GDM1 (cell line): Measurements from ENCODE around the gene ZBED1.
"Not testable (repeated sequence)": the region's sequence is repeated elsewhere in the genome, so short reads cannot be mapped to it uniquely, and the experiment has no call there.

ENCODE experiments used
- DNase-seq: peaks from one replicate; lab custom pipeline; 2025; lab: John Stamatoyannopoulos, UW

The ZBED1 gene

DNA sequence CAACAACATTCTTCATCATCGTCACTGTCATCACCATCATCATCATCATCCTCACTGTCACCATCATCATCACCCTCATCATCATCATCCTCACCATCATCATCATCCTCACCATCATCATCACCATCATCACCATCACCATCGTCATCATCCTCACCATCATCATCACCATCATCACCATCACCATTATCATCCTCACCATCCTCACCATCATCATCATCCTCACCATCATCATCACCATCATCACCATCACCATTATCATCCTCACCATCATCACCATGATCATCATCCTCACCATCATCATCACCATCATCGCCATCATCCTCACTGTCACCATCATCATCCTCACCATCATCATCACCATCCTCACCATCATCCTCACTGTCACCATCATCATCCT is 18.9 kb upstream of the ZBED1 start:
- DNase-seq: not testable (repeated sequence)

DNA sequence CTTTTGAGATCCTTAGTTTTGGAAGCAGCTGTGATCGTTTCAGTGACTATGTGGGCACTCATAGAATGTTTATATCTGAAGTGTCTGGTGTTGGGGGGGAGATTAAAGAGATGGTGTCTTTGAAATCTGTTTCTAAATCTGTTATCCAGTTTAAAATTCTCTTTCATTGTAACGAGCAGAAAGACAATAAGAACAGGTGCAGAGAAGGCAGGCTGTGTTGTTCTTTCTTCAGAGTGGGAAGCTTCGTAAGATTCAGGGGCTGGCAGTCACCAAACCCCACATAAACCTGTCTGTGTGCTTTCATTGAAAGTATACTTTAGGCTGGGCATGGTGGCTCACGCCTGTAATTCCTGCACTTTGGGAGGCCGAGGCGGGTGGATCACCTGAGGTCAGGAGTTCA is 16.3 kb upstream of the ZBED1 start:
- no peak for DNase-seq

DNA sequence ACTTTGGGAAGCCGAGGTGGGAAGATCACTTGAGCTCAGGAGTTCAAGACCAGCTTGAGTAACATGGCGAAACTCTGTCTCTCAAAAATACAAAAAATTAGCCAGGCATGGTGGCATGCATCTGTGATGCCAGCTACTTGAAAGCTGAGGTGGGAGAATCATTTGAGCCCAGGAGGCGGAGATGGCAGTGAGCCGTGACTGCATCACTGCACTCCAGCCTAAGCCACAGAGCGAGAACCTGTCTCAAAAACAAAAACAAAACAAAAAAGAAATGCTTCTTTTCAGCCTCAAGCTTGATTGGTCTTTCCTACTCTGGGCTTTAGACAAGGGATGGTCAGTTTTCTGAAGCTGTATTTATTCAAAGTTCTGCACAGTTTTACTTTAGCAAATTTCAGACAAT is 15.8 kb upstream of the ZBED1 start:
- no peak for DNase-seq

DNA sequence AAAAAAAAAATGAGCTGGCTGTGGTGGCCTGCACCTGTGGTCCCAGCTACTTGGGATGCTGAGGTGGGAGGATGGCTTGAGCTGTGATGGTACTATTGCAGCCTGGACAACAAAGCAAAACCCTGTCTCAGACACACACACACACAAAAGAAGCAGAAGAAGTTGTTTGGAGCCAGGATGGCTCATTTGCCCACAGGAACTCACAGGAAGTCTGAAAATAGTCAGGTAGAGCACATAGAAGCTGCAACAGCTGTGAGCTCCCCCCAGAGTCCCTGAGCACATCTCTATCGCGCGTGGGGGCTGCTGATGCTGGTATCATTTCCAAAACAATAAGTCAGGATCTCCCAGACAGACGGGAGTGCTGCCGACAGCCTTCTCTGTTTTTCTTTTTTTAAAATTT is 13.4 kb upstream of the ZBED1 start:
- DNase-seq: no peak

DNA sequence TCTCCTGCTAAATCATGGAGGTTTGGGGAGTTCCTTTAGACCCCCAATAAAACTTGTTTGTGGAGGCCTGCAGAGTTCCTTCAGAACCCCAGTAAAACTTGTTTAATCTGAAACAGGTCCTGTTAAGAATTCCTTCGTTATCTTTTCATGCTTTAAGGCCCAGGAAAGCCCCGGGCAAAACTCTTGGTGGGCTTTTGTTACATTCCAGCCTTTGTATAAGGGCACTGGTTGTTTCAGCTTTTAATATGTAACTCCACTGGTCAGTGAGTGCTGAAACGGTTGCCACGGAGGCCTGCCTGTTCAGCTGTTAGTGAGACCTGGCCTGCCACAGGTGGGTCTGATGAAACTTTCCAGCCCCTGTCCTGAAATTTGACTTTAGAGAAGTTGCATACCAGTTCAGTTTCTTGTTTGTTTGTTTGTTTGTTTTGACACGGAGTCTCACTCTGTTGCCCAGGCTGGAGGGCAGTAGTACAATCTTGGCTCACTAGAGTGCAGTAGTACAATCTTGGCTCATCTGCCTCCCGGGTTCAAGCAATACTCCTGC is 12.4 kb upstream of the ZBED1 start:
- no peak for DNase-seq

DNA sequence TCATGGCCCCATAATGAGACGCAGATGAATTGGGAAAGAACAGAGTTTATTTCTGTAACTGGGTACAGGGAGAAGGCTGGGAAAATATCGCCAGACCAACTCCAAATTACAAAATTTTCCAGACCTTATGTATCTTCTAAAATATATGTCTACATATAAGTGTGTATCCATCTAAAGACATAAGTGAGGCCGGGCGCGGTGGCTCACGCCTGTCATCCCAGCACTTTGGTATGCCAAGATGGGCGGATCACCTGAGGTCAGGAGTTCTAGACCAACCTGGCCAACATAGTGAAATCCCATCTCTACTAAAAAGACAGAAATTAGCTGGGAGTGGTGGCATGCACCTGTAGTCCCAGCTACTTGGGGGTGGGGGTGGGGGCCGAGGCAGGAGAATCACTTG is 11.7 kb upstream of the ZBED1 start:
- no peak for DNase-seq

DNA sequence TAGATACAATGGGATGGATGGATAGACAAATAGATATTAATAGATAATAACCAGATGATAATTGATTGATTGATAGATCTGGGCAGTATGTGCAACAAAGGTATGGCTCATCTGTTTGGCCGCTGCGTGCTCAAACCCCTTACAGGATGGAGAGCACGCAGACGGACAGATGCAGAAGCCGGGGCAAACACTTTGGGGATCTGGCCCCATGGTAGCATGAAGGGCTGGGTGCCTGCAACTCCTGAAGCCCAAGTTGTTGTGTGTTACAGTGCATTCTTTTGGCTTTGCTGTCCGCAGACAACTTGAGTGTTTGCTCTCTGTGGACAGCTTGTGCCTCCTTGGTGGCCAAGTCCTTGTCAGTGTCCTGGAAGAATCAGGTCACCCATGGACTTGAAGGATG is 10.6 kb upstream of the ZBED1 start:
- DNase-seq: no peak

DNA sequence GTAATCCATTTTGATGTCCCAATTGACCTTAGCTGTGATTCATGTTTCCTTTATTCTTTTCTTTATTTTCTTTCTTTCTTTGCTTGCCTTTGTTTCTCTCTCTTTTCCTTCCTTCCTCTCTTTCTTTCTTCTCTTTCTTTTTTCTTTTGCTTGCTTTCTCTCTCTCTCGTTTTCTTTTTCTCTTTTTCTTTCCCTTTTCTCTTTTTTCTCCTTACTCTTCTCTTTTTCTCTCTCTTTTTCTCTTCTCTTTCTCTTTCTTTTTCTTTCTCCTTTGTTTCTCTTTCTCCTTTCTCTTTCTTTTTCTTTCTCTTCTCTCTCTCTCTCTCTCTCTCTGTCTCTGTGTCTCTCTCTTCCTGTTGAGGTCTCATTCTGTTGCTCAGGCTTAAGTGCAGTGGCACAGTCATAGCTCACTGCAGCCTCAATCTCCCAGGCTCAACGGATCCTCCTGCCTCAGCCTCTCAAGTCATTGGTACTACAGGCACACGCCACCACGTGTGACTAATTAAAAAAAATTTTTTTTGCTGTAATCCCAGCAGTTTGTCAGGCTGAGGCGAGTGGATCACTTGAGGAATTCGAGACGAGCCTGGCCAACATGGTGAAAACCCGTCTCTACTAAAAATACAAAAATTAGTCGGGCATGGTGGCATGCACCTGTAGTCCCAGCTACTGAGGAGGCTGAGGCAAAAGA is 8.0 kb upstream of the ZBED1 start:
- DNase-seq: no peak

DNA sequence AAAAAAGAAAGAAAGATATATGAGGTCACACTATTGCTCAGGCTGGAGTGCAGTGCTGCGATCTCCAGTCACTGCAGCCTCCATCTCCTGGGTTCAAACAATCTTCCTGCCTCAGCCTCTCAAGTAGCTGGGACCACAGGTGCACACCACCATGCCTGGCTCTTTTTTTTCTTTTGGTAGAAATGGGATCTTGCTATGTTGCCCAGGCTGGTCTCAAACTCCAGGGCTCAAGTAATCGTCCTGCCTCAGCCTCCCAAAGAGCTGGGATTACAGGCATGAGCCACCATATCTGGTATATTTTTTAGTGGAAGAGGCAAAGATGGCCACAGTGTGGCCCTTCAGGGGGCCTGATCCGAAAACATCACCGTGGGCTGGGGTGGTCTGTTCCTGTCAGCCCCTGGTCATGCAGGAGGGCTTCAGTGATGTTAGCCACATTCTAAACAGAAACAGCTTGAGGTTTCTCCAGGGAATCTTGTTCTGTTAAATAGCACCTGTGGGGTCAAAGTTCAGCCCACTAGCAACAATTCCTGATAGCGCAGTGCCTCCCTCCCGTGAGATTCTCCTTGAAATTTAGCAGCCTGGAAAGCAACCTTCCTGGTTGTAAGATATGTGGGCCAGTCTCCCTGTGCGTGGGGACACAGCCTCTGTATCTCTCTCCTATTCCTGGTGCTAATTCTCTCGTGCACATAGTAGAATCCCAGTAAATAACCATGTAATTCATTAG is 7.3 kb upstream of the ZBED1 start:
- DNase-seq: no peak

DNA sequence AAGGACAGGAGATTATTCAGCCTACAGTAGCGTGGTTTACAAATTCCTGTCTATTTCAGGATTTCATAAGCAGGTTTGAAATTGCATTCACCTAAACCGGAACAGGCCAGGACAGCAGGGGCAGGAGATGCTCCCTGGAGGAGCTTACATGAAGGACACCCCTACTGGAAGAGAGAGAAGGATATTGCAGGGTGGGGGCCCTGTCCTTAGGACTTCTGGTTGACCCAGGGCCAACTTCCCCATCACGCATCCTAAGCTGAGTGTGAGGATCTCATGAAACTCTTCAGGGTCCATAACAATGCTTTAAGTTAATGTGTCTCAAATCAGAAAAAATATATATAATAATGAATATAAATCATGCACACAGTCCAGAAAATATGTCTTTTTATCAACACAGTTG is 6.4 kb upstream of the ZBED1 start:
- DNase-seq: no peak

DNA sequence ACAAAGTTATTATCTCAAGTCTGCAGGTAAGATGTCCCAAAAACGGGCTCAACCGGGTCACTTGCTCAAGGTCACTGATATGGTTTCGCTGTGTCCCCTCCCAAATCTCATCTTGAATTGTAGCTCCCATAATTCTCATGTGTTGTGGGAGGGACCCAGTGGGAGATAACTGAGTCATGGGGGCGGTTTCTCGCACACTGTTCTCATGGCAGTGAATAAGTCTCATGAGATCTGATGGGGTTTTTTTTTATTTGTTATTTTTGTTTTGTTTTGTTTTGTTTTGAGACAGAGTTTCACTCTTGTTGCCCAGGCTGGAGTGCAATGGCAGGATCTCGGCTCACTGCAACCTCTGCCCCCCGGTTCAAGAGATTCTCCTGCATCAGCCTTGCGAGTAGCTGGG is 4.6 kb upstream of the ZBED1 start:
- DNase-seq: not testable (repeated sequence)

DNA sequence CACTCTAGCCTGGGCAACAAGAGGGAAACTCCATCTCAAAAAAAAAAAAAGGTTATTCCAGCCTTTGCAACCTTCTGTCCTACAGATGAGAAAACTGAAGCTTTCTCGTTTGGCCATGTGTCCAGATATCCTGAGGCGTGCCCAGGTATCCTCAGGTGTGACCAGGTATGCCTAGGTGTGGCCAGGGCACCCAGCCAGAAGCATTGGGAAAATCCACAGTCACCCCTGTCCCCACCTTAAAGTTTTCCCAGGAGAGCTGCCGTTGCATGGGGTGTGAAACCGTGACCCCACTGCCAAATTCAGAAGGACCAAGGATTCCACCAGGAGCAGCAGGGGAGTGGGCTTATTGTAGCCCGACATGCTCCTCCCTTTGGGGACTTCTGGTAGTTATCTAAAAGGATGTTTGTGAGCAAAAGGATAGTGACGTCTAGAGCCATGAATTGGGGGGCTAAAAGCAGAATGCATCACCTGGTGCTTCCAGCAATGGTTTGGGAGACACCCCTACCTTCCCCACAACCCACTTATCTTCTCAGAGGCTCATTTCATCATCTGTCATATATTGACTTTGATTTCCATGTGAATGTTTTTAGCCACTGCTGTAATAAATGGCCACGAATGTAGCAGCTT is 4.0 kb upstream of the ZBED1 start:
- no peak for DNase-seq

DNA sequence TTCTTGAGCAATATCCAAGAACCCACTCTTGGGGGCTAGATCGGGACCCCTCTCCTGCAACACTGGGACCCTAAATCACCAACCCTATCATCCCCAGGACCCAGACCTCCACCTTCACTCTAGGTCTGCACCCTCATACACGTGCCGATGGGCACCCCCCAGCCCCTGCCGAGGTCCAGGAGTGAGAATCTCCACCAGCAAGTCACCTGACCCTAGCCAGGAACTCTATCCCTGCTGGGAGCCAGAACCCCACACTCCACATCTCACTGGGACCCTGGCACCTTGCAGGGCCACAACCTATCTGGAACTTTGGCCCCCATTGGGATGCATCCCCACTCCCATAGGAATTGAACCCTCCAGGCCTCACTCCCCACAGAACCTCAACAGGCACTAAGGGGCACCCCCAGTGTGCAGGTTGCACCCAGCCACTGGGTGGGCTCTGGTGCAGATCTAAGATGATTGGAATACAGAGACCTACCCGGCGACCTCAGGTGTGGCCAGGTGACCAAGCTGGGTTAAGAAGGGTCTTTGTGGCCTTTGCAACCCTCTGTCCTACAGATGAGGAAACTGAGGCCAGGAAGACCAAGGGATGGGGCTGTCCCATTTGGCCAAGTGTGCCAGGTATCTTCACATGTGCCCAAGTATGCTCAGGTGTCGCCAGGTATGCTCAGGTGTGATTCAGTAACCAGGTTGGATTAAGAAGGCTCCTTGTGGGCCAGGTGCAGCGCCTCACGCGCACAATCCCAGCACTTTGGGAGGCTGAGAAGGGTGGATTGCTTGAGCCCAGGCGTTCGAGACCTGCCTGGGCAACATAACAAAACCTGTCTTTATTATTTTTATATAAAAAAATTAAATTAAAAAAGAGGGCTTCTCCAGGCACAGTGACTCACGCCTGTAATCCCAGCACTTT is 3.1 kb upstream of the ZBED1 start:
- no peak for DNase-seq

DNA sequence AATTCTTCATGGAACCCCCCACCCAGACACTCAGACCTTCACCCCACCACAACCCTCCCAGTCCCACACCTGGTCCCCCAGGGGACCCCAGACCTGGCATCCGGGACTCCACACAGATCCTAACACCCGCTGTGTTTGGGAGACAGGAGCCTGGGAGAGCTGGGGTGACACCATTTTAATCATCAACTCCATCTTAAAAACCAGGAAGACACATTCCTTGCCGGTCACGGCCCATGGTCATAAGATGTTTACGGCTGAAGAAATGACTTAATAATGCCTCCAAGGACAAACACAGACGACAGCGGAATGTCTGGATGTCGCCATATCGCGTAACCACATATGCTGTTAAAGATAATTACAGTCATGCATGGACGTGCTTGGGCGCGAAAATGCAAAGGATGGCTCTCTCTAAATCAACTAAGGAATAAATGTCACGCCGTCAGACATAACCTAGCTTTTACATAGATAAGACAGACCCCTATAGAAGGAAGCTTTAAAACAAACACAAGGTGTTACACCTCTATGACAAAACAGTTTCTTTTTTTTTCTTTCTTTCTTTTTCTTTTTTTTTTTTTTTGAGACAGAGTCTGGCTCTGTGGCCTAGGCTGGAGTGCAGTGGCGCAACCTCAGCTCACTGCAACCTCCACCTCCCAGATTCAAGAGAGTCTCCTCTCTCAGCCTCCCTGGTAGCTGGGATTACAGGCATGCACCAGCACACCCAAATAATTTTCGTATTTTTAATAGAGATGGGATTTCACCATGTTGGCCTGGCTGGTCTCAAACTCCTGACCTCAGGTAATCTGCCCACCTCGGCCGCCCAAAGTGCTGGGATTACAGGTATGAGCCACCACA is 2.1 kb upstream of the ZBED1 start:
- DNase-seq: no peak

DNA sequence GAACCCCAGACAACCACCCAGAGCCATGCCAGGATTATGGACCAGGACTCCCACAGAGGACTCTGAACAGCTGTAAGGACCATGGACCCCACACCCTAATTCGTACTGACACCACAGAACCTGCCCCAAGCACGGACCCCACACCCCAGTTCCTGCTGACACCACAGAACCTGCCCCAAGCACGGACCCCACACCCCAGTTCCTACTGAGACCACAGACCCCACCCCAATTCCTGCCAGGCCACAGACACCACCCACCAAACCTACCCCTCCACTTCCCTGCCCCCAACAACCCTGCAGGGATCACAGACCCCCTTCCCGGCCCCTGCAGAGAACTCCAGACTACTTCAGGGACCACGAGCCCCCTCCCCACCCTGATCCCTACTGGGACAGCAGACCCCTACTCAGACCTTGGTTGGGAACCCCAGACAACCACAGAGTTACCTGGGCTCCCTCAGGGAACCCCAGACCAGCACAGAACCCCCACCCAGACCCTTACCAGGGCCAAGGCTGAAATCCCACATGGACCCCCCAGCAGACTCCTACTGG is 1.4 kb upstream of the ZBED1 start:
- DNase-seq: no peak

DNA sequence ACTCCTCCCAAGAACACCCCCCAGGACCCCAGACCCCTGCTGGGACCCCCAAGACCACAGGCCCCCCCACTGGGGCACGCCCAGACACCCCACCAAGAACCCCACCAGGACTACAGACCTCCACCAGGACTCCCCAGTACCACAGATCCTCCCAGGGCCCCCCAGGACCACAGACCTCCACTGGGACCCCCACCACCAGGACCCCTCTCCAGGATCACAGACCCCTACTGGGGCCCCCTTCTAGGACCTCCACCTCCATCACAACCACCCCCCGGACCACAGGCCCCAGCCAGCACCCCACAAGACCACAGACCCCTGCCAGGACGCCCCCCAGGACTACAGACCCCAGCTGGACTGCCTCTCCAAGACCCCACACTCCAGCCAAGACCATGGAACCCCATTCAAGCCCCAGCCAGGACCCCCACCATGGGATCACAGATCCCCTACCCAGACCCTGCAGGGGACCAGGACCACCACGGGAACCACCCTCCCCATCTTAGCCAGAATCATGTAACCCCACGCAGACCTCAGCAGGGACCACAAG is 855 bp upstream of the ZBED1 start:
- DNase-seq: no peak

DNA sequence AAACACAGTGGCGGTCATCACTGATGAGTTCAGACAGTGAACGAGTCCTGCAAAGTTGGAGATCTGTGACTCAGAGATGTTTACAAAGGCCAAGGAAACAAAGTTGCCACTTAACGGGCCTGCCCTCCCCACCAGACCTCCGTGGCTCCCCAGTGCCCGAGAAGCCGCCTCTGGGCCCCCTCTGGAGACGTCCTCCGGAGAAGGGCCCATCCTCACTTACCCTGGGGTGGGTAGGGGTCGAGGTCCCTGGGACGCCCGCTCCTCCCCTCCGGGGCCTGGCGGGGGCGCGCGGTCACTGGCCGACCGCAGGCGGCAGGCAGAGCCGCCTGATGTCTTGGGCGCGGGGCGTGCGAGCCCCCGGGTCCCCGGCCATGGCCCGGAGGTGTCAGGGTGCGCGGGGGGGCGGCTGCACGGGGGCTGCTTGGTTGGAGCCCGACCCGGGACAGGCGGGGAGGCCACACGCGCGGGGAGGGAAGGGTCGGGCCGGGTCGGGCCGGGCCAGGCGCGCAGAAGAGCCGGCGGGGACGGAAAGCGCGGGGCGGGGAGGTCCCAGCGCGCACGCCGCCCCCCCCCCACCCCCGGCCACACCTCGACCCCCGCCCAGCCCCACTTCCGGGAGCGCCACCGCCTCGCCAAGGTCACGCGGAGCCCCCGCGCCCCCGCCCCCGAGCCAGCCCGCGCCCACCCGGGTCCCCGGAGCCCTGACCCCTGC is 529 bp downstream of the ZBED1 start:
- no peak for DNase-seq

DNA sequence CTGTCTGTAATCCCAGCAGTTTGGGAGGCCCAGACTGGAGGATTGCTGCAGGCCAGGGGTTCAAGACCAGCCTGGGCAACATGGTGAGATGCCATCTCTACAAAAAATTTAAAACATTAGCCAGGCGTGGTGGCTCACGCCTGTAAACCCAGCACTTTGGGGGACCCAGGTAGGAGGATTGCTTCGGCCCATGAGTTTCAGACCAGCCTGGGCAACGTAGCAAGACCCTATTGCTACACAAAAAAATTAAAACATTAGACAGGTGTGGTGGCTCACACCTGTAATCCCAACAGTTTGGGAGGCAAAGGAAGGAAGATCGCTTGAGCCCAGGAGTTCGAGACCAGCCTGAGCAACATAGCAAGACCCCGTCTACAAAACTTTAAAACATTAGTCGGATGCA is 1.3 kb downstream of the ZBED1 start:
- no peak for DNase-seq

DNA sequence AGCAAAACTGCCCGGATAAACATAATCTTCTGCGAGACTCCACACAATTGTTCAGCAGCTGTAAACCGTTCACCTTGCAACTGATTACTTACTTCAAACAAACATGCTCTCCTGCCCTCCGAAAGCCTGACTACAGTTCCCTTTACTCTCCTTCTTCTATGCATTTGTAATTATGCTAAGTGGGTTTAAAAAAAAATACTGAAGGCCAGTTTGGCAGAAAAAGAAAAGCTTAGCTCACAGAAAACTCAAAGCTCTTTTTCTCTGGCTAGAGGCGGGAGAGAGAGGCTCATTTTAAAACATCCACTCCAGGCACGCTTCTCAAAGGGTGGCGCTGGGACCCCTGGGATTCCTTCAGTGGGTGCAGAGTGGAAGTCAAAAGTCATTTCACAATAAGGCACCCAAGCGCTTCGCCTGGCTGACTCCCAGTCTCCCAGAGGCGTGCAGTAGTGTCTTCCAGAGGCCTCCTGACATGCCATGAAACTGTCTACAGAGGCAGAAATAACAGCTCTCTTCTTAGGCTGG is 1.9 kb downstream of the ZBED1 start:
- DNase-seq: no peak
